Endothelial cell of umbilical vein (primary cell): ENCODE measurements around the gene PSMB4. TPM values are rescaled to one million over a fixed set of nuclear protein-coding genes. Genes with fewer than 3 reads are reported as not detected.

Experiments used
- BruUV-seq: library from RNA; stranded (reverse); fragments of 400-500 nt; replicated peaks from 2 replicates; lab custom pipeline; 2021; lab: Mats Ljungman, UMichigan
- CTCF ChIA-PET: fragments of 300-600, 350-600 bp; sonication (Branson Sonifier 250); formaldehyde crosslinking; loops from one replicate; lab custom pipeline; 2021; ENCODE audit warnings: antibody characterized with exemption, inconsistent platforms; lab: Charles Lee
- POLR2A ChIA-PET: fragments of 300-600, 350-600 bp; sonication (Branson Sonifier 250); formaldehyde crosslinking; loops from one replicate; lab custom pipeline; 2021; ENCODE audit warnings: antibody characterized with exemption, inconsistent platforms; lab: Charles Lee
- DNase-seq: peaks from one replicate; pipeline ENCODE4 v3.0.0-alpha.2; 2011; ENCODE audit warnings: low read depth, low spot score
- FAIRE-seq: peaks from 2 replicates; lab custom pipeline; 2011; peaks lifted over from hg19 to GRCh38; lab: Jason Lieb, UNC
- H2AFZ ChIP-seq: 2 replicates; pipeline ENCODE4 v1.6.0; 2012; ENCODE audit warnings: low read depth, low read length, control low read depth, inconsistent platforms
- H3K27ac ChIP-seq: 2 replicates; pipeline ENCODE4 v1.5.1; 2011; ENCODE audit warnings: low read depth, mild to moderate bottlenecking, control low read depth, low read length, moderate library complexity; ENCODE audit not compliant: insufficient read depth
- H3K27me3 ChIP-seq, 2 experiments: 2 replicates each; pipeline versions ENCODE4 v1.6.0 to v1.6.1; 2011; ENCODE audit warnings: low read length in 2 of 2, mixed read lengths in 1 of 2; ENCODE audit not compliant: control insufficient read depth in 2 of 2, insufficient read depth in 2 of 2
- H3K36me3 ChIP-seq, 2 experiments: 2 replicates in 1 of 2; 3 replicates in 1 of 2; pipeline ENCODE4 v1.5.1; 2011; ENCODE audit warnings: low read length in 2 of 2, mild to moderate bottlenecking in 1 of 2, moderate library complexity in 1 of 2; ENCODE audit not compliant: control insufficient read depth in 2 of 2, insufficient read depth in 2 of 2; ENCODE audit errors: extremely low read depth in 1 of 2
- H3K4me1 ChIP-seq: 3 replicates; pipeline ENCODE4 v1.5.1; 2011; ENCODE audit warnings: mild to moderate bottlenecking, low read length; ENCODE audit not compliant: control insufficient read depth, insufficient read depth; ENCODE audit errors: extremely low read depth
- H3K4me2 ChIP-seq: 2 replicates; pipeline ENCODE4 v1.6.1; 2011; ENCODE audit warnings: low read length, control low read depth, mixed read lengths; ENCODE audit not compliant: insufficient read depth
- H3K4me3 ChIP-seq, 3 experiments: fragments of 200-600 bp in 1 of 3; sonication (generic), shearing (Covaris generic) in 1 of 3; replicated peaks in 1 of 3; 2 replicates each; pipeline ENCODE4 v1.5.1; 2011 to 2016; ENCODE audit warnings: control low read depth in 3 of 3, low read length in 3 of 3, mild to moderate bottlenecking in 2 of 3, inconsistent platforms in 1 of 3, low read depth in 1 of 3, moderate library complexity in 1 of 3; ENCODE audit not compliant: insufficient read depth in 1 of 3
- H3K79me2 ChIP-seq: 2 replicates; pipeline ENCODE4 v1.6.0; 2012; ENCODE audit warnings: low read length, inconsistent platforms; ENCODE audit not compliant: control insufficient read depth, insufficient read depth
- H3K9ac ChIP-seq: replicated peaks from 2 replicates; pipeline ENCODE3; 2011; ENCODE audit warnings: low read length, control low read depth; ENCODE audit not compliant: insufficient read depth; ENCODE audit errors: extremely low read depth
- H3K9me1 ChIP-seq: replicated peaks from 3 replicates; pipeline ENCODE4 v1.6.0; 2011; ENCODE audit warnings: mild to moderate bottlenecking, low read length; ENCODE audit not compliant: control insufficient read depth, insufficient read depth; ENCODE audit errors: extremely low read depth
- H3K9me3 ChIP-seq: replicated peaks from 2 replicates; pipeline ENCODE4 v1.5.1; 2012; ENCODE audit warnings: low read length, inconsistent platforms; ENCODE audit not compliant: control insufficient read depth, insufficient read depth
- H4K20me1 ChIP-seq: replicated peaks from 2 replicates; pipeline ENCODE3; 2011; ENCODE audit warnings: mild to moderate bottlenecking, low read length; ENCODE audit not compliant: control insufficient read depth, insufficient read depth; ENCODE audit errors: extremely low read depth
- CTCF ChIP-seq, 2 donors: IDR thresholded peaks; 1 replicate in 1 of 2; 2 replicates in 1 of 2; pipeline ENCODE4 v1.5.1; 2011; ENCODE audit warnings: low read length in 2 of 2, mild to moderate bottlenecking in 2 of 2, moderate library complexity in 2 of 2, control low read depth in 1 of 2, inconsistent platforms in 1 of 2, low read depth in 1 of 2; ENCODE audit not compliant: insufficient read depth in 1 of 2; ENCODE audit errors: extremely low read depth in 1 of 2
- EZH2 ChIP-seq: IDR thresholded peaks from 2 replicates; pipeline ENCODE4 v1.6.1; 2012; ENCODE audit warnings: borderline replicate concordance, low read depth, mild to moderate bottlenecking, moderate library complexity, low read length, inconsistent platforms; ENCODE audit not compliant: severe bottlenecking
- FOS ChIP-seq: IDR thresholded peaks from 2 replicates; pipeline ENCODE4 v1.6.1; 2011; ENCODE audit warnings: mild to moderate bottlenecking, low read length, moderate library complexity, borderline replicate concordance; ENCODE audit not compliant: insufficient read depth
- GATA2 ChIP-seq: IDR thresholded peaks from 2 replicates; pipeline ENCODE4 v1.7.0; 2011; ENCODE audit warnings: low read depth, mild to moderate bottlenecking, moderate library complexity, mixed read lengths, low read length; ENCODE audit not compliant: insufficient read length, insufficient read depth
- JUN ChIP-seq: IDR thresholded peaks from 2 replicates; pipeline ENCODE4 v1.6.1; 2011; ENCODE audit warnings: borderline replicate concordance, low read depth; ENCODE audit not compliant: insufficient read length, insufficient read depth
- MAX ChIP-seq: IDR thresholded peaks from 2 replicates; pipeline ENCODE4 v1.6.1; 2011; ENCODE audit not compliant: insufficient read depth, insufficient read length
- MYC ChIP-seq: IDR thresholded peaks from one replicate; pipeline ENCODE4 v1.6.1; 2011; ENCODE audit warnings: mild to moderate bottlenecking, low read depth, low read length
- POLR2A ChIP-seq: IDR thresholded peaks from 2 replicates; pipeline ENCODE4 v1.6.1; 2012; ENCODE audit warnings: low read depth, mild to moderate bottlenecking, control low read depth, low read length
- POLR2AphosphoS5 ChIP-seq: IDR thresholded peaks from 2 replicates; pipeline ENCODE4 v1.6.1; 2012; ENCODE audit warnings: low read depth, mild to moderate bottlenecking, control low read depth, low read length, moderate library complexity; ENCODE audit not compliant: insufficient read depth
- dilution Hi-C: fragments of 300-500 bp; cut with MboI; formaldehyde crosslinking; loops from one replicate; pipeline ENCODE4 v1.15.0; 2019; ENCODE audit warnings: low sequenced_read_pairs; ENCODE audit not compliant: extremely low pct_ligation_motif_present
- intact Hi-C: fragments of 100-400 bp; cut with micrococcal nuclease; formaldehyde crosslinking; loops from one replicate; pipeline ENCODE4 v1.10.0; 2022
- polyA plus RNA-seq, 4 experiments: library from polyadenylated mRNA; depleted of rRNA in 3 of 4; stranded (reverse) in 3 of 4; unstranded in 1 of 4; fragments of >200 nt; gene quantifications; 2 replicates each; pipeline versions ENCODE4 v1.2.1 to v1.2.3, GENCODE V29; 2011 to 2012; ENCODE audit warnings: missing spikeins in 1 of 4
- total RNA-seq: library from RNA; stranded (reverse); gene quantifications from 2 replicates; pipeline ENCODE4 v1.2.3, GENCODE V29; 2021

PSMB4 gene
- total and polyA plus RNA-seq, 2 donors (not counting 3 experiments of a cell fraction or from before 2014, with no cell fraction given), result 335 to 835 TPM

GRCh38 chr1:151370211-151370911 lies 29.0 kb upstream of the PSMB4 start:
- DNase-seq (no peak), FAIRE-seq (no peak)
- ChIA-PET CTCF (interaction anchor here (0.8 to 2.0 kb wide), 3 partner anchors 15 to 30 kb away, joined by 4 to 10 read pairs (median 5); no protein-coding TSS in a partner anchor), POLR2A (interaction anchor here (0.6 kb wide), 1 partner anchor 89 kb away, joined by 3 read pairs; the partner anchor contains the start of gene POGZ)
- Histone ChIP-seq H3K4me1 (peaks cover 8% of the 10 kb centered on the region), H3K4me3 (no peak overlapping the region), H3K79me2 (no peaks in the 10 kb centered on the region), H3K9me3 (no peaks in the 10 kb centered on the region), H3K9ac (no peak overlapping the region), H3K36me3 (no peaks in the 10 kb centered on the region), H3K27me3 (no peaks in the 10 kb centered on the region), H3K9me1 (no peaks in the 10 kb centered on the region), H2AFZ (no peak overlapping the region), H4K20me1 (no peaks in the 10 kb centered on the region), H3K27ac (no peak overlapping the region), H3K4me2 (no peak overlapping the region)
- TF ChIP-seq GATA2, result no peak
- no peak for TF ChIP-seq EZH2
- no TSS peak for BruUV-seq
- intact Hi-C loops, result no loop called here
- dilution Hi-C loops, result no loop called here

GRCh38 chr1:151371370-151372057 lies 27.9 kb upstream of the PSMB4 start:
- H3K9me1 ChIP-seq, result no peaks in the 10 kb centered on the region
- peak overlapping the region; percentile 49 for H3K4me2 ChIP-seq
- no peaks in the 10 kb centered on the region for H3K79me2 ChIP-seq
- H3K9me3 ChIP-seq, result no peaks in the 10 kb centered on the region
- H4K20me1 ChIP-seq, result no peaks in the 10 kb centered on the region
- dilution Hi-C loops (no loop called here), intact Hi-C loops (loop anchor here (1.0 to 2.0 kb wide), 2 partner anchors 24 to 27 kb away; partner anchors contain the start of genes PSMB4 and RFX5)
- no peak overlapping the region for H3K27ac ChIP-seq
- H3K36me3 ChIP-seq, result no peaks in the 10 kb centered on the region
- peak overlapping the region; percentile 54 for H2AFZ ChIP-seq
- DNase-seq, result peak; percentile 78
- H3K27me3 ChIP-seq, result no peaks in the 10 kb centered on the region
- peak; percentile 66 for FAIRE-seq
- no TSS peak for BruUV-seq
- peaks cover 8% of the 10 kb centered on the region for H3K4me1 ChIP-seq
- TF ChIP-seq POLR2AphosphoS5 (no peak), MAX (no peak), POLR2A (no peak), MYC (no peak), FOS (no peak), CTCF (IDR thresholded peaks at IDR 0.05; ENCODE audit: extremely low read depth in 1 of 2, insufficient read depth in 1 of 2, low read depth in 1 of 2, low read length in 2 of 2) (no peak), GATA2 (no peak), EZH2 (no peak), JUN (no peak)
- no peak overlapping the region for H3K4me3 ChIP-seq
- ChIA-PET POLR2A (interaction anchor here (0.7 to 1.2 kb wide), 2 partner anchors 27 to 169 kb away, joined by 3 to 4 read pairs; partner anchors contain the start of gene TUFT1), CTCF (interaction anchor here (1.1 to 1.7 kb wide), 3 partner anchors 19 to 60 kb away, joined by 3 to 8 read pairs (median 5); no protein-coding TSS in a partner anchor)
- H3K9ac ChIP-seq, result no peak overlapping the region
